ENCODE data around the gene MAP1LC3B. TPM values are rescaled to one million over a fixed set of nuclear protein-coding genes. Genes with fewer than 3 reads are reported as not detected.

The MAP1LC3B gene
- total RNA-seq, 1 donor from 2014 or later: 58.9 TPM

DNA sequence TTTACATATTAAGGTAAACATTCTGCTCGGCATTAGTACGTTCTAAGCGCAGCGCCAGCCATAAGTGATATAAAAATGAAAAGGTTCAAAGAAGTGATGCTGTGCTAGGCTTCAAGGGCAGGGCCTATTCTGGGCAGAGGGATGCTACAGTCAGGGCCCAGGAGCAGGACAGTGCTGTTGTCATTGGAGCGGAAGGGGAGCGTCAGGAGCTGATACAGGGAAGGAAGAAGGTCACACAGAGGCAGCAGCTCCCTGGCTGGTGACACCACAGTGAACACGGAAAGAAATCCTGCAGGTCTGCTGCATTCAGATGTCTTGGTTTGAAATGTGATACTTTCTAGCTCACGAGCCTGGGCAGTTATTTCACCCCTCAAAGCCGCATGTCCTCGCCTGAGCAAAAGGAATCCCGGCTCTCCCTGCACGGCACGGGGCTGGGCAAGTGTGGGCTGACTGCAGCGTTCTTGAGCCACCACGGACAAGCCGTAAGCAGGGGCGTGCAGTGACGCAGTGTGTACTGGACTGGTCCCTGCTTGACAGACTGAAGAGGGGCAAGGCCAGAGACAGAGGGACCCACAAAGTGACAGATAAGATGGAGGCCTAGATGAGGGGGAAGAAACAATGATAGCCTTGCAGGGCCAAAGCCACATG lies 59.6 kb downstream of the MAP1LC3B start:
- intact Hi-C loops (cut with micrococcal nuclease): no loop called here

DNA sequence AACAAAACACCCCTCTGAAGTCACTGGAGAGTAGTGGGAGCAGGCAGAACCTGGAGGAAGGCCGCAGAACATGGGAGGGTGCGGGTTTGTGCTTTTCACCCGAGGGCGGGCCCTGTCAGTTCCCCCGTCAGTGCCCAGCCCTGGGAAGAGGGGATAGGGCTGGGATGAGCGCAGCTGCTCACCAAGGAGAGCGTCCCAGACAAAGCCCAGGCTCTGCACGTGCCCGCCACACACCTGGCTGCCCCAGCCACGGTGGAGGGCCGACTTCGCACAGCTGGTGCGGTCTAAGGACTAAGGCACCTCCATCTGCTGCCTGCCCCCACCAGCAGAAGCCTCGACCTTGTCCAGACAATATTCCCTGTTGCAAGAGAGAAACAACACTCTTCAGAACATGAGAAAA lies 61.2 kb downstream of the MAP1LC3B start:
- intact Hi-C loops (cut with micrococcal nuclease): no loop called here

Other genes starting within 250 kb of the MAP1LC3B start
- gene C16orf95, start 74.9 kb upstream of the MAP1LC3B start, total RNA-seq: 7.0 and 7.7 TPM in 2 replicates
- 33.0 and 33.8 TPM in 2 replicates for gene FBXO31, start 8.6 kb upstream of the MAP1LC3B start, total RNA-seq
- 4.7 and 6.3 TPM in 2 replicates for gene ZCCHC14, start 100.7 kb downstream of the MAP1LC3B start, total RNA-seq
- 0.12 and 0.17 TPM in 2 replicates for gene JPH3, start 210.2 kb downstream of the MAP1LC3B start, total RNA-seq

All from T-helper 1 cell treated with Interleukin-12 subunit alpha and Interleukin-12 subunit beta and Interleukin-4 antibody, amounts not matched to agents 30 ng/mL and 1 ng/mL, for 36 hours (primary cell).